OCI-LY3 (cell line): Measurements from ENCODE around the gene ZSCAN21.

Experiments used
- CTCF ChIP-seq: fragments of 200-600, 300-600 bp; sonication (generic); IDR thresholded peaks from 2 replicates; pipeline ENCODE4 v1.5.1; 2014; ENCODE audit warnings: antibody characterized with exemption, low read length, low read depth
- EZH2phosphoT487 ChIP-seq: fragments of 200-600 bp; shearing (Covaris generic); IDR thresholded peaks from 2 replicates; pipeline ENCODE4 v1.6.1; 2018; ENCODE audit warnings: antibody characterized with exemption, mixed run types, low read depth

- no peak for TF ChIP-seq CTCF
- no peak for TF ChIP-seq EZH2phosphoT487
Measured at GRCh38 chr7:100089458-100090196, 40.1 kb downstream of the ZSCAN21 start.
